Measurements from ENCODE around the gene RPGRIP1L.

RPGRIP1L gene

DNA sequence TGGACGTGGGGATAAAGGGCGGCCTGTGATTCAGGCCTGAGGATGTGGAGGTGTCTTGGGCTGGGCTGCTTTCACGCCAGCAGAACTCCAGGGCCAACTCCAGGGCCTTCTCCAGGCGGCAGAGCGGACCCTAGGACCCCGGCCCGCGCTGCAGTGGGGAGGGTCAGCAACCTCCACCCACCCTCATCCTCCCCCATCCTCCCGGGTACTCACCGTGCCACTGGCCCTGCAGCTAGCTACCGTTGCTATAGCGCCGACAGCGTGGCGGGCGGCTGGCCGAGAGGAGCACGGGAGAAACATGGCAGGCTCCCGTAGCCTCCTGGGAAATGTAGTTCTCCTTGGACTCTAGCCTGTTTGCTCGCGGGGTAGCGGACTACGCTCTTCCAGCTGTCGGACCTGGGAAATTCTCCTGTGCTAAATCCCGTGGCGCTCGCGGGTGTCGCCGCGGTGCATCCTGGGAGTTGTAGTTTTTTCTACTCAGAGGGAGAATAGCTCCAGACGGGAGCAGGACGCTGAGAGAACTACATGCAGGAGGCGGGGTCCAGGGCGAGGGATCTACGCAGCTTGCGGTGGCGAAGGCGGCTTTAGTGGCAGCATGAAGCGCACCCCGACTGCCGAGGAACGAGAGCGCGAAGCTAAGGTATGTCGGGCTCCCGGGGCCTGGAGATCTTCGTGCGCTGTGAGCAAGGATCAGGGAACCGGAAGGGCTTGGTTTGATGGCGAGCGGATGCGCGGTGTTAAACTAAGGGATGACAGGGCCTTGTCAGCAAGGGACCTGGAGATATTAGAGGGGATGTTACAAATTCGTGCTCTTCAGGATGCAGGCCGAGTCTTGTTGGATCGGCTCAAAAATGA, at the start of gene RPGRIP1L, which contains the start of gene FTO:
Gene RPGRIP1L (minus strand): TSS at position 270 of the 855 bp plus-strand sequence. CDS start 3,136 bp downstream, outside the sequence.
Gene FTO (plus strand): TSS at position 567 of the 855 bp plus-strand sequence.
- TF ChIP-seq, protein P1, sequence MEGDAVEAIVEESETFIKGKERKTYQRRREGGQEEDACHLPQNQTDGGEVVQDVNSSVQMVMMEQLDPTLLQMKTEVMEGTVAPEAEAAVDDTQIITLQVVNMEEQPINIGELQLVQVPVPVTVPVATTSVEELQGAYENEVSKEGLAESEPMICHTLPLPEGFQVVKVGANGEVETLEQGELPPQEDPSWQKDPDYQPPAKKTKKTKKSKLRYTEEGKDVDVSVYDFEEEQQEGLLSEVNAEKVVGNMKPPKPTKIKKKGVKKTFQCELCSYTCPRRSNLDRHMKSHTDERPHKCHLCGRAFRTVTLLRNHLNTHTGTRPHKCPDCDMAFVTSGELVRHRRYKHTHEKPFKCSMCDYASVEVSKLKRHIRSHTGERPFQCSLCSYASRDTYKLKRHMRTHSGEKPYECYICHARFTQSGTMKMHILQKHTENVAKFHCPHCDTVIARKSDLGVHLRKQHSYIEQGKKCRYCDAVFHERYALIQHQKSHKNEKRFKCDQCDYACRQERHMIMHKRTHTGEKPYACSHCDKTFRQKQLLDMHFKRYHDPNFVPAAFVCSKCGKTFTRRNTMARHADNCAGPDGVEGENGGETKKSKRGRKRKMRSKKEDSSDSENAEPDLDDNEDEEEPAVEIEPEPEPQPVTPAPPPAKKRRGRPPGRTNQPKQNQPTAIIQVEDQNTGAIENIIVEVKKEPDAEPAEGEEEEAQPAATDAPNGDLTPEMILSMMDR (IDR thresholded peaks at IDR 0.05; ENCODE audit: borderline replicate concordance, insufficient read depth, low read depth, low read length) = no peak
- H3K4me3 ChIP-seq (ENCODE audit: low read depth, low read length) = peak within 1 kb of the TSS; percentile 71

DNA sequence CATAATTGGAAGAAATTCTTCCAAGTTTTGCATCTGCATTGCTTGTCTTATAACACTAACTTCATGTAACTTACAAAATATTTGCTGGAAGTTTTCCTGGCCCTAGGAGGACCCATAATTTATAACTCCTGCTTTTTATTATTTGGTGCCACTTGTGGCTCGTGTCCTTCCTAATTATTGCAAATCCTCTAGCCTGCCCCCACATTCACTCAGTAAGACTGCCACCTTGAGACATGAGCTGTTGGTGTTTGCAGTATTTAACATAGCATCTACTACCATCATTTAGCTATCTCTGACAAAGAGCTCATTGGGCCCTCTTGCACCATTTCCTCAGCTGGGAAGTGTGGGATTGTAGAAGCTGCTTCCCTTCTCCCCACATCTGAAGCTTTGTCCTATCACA, 49.8 kb upstream of the RPGRIP1L start:
- no peak overlapping the region for H3K4me3 ChIP-seq (ENCODE audit: low read depth, low read length)
- TF ChIP-seq, protein P1 (IDR thresholded peaks at IDR 0.05; ENCODE audit: borderline replicate concordance, insufficient read depth, low read depth, low read length) = no peak

DNA sequence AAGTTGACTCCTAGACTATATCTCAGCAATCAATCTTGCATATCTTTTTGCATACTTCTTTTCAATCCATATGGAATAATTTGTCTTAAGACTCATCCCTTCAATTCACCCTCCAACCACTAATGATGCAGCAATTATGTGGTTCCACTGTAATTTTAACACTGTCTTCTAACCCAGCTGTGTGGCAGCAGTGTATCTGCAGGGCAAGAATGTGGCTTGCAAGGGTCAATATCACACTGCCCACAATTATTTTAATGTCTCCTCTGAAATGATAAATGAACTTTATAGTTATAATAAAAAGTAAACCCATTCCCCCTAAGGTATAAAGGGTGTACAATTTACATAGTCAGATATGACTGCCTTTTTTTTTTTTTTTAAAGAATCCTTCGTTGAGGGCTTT, 48.9 kb upstream of the RPGRIP1L start:
- TF ChIP-seq, protein P1 (IDR thresholded peaks at IDR 0.05; ENCODE audit: borderline replicate concordance, insufficient read depth, low read depth, low read length) = no peak
- no peak overlapping the region for H3K4me3 ChIP-seq (ENCODE audit: low read depth, low read length)

DNA sequence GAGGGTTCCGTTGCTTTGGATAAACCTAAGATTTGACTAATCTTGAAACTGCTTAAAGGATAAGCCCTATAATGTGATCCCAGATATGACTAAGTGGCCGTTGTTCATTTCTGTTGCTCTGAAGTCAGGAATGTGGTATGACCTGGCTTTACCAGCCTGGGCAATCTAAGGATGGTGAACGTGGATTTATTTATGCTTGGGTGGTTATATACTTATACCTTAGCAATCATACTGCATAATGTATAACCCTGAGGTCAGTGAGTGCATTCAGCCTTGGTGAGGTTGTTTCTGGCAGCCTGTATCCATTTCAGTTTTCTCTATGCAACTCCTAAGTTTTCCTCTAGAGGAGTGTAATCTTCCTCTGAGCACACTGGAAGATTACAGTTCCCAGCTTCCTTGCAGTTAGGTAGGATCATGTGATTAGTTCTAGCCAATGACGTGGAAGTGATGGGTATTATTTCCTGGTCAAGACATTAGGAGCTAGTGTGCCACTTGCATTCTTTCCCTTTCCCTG, 42.2 kb upstream of the RPGRIP1L start:
- TF ChIP-seq, protein P1 (IDR thresholded peaks at IDR 0.05; ENCODE audit: borderline replicate concordance, insufficient read depth, low read depth, low read length) = no peak
- H3K4me3 ChIP-seq (ENCODE audit: low read depth, low read length) = no peak overlapping the region

DNA sequence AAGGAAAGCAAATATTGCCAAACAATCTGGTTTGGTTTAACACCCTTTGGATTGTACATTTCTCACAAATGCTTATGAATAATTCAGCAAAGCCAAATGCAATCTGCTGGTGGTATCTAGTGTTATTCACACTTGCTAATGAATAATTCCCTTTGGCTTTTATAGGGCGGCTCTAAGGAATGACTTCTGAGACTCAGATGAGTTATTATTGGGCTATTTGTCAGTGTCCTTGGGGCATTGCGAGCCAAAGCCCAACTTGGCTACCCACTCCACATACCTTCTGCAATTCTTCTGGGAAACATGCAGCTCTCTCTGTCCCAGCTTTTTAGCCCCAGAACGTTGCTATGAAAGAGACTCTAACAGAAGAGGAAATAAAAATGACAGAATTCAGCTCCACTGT, 41.4 kb upstream of the RPGRIP1L start:
- TF ChIP-seq, protein P1 (IDR thresholded peaks at IDR 0.05; ENCODE audit: borderline replicate concordance, insufficient read depth, low read depth, low read length) = no peak
- no peak overlapping the region for H3K4me3 ChIP-seq (ENCODE audit: low read depth, low read length)

DNA sequence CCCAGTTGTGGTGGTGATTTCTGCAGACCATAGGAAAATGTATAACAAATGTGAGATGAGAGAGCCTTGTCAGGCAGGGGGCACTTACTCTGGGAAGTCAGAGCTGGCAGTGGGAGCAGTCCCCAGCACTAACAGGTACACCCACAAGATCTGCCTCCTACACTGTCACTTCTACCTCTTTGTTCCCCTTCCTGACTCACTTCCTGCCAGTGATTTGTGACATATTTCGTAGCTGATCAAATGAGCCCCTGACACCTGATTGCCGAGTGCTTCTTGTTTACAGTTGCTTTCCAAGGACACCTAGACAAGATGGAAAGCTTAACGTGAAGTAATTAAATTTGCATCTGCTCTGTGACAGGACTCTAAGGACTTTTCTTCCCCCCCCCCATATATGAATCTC, 40.8 kb upstream of the RPGRIP1L start:
- H3K4me3 ChIP-seq (ENCODE audit: low read depth, low read length) = no peak overlapping the region
- TF ChIP-seq, protein P1 (IDR thresholded peaks at IDR 0.05; ENCODE audit: borderline replicate concordance, insufficient read depth, low read depth, low read length) = no peak

DNA sequence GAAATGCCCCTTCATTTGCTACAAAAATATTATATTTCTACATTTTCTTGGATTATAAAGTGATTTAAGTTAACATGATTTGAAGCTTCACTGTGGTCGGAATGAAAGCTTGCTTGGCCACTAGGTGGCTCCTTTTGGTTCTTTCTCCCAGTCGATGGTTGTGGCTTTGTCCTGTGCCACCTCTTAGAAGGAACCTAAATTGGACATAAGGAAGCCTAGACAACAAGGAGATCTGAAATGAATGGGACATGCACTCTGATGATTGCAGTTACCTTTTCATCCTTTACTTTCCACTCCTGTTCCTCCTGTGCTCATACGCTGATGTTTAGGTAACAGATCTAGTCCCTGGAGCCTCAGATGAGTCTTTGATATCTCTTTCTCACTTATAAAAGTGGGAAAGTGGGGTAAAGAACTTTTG, 39.5 kb upstream of the RPGRIP1L start:
- TF ChIP-seq, protein P1 (IDR thresholded peaks at IDR 0.05; ENCODE audit: borderline replicate concordance, insufficient read depth, low read depth, low read length) = peak; percentile 70; the same call in 1 of the 2 replicates
- H3K4me3 ChIP-seq (ENCODE audit: low read depth, low read length) = no peak overlapping the region

Data from GM12875 (cell line).